Keratinocyte (primary cell): ENCODE data around the gene PHF14. TPM values are rescaled to one million over a fixed set of nuclear protein-coding genes. Genes with fewer than 3 reads are reported as not detected.

ENCODE experiments used
- DNase-seq: peaks from one replicate; pipeline ENCODE4 v3.0.0-alpha.2; 2011; ENCODE audit warnings: low read depth, missing footprints, low spot score
- FAIRE-seq: peaks from 2 replicates; lab custom pipeline; 2011; peaks lifted over from hg19 to GRCh38; lab: Jason Lieb, UNC
- H2AFZ ChIP-seq: 2 replicates; pipeline ENCODE4 v1.6.0; 2012; ENCODE audit warnings: low read length, control low read depth, inconsistent platforms; ENCODE audit not compliant: control insufficient read depth
- H3K27ac ChIP-seq: 2 replicates; pipeline ENCODE4 v1.5.1; 2011; ENCODE audit warnings: low read length; ENCODE audit not compliant: control insufficient read depth, insufficient read depth
- H3K27me3 ChIP-seq: 3 replicates; pipeline ENCODE4 v1.6.0; 2011; ENCODE audit warnings: low read length; ENCODE audit not compliant: control insufficient read depth, insufficient read depth; ENCODE audit errors: extremely low read depth
- H3K36me3 ChIP-seq, 2 experiments: 2 replicates in 1 of 2; 3 replicates in 1 of 2; pipeline ENCODE4 v1.5.1; 2011; ENCODE audit warnings: low read length in 2 of 2, mild to moderate bottlenecking in 1 of 2; ENCODE audit not compliant: control insufficient read depth in 2 of 2, insufficient read depth in 2 of 2; ENCODE audit errors: extremely low read depth in 1 of 2
- H3K4me1 ChIP-seq: 3 replicates; pipeline ENCODE4 v1.5.1; 2011; ENCODE audit warnings: low read length; ENCODE audit not compliant: control insufficient read depth, insufficient read depth; ENCODE audit errors: extremely low read depth
- H3K4me2 ChIP-seq: 3 replicates; pipeline ENCODE4 v1.6.0; 2011; ENCODE audit warnings: low read depth, low read length; ENCODE audit not compliant: control insufficient read depth, insufficient read depth; ENCODE audit errors: extremely low read depth
- H3K4me3 ChIP-seq, 3 experiments: fragments of 200-600 bp in 1 of 3; sonication (generic) in 1 of 3; 2 replicates in 2 of 3; 3 replicates in 1 of 3; pipeline ENCODE4 v1.5.1; 2011 to 2016; ENCODE audit warnings: low read length in 3 of 3, mild to moderate bottlenecking in 3 of 3, control low read depth in 2 of 3, inconsistent platforms in 1 of 3, low read depth in 1 of 3, mixed read lengths in 1 of 3, mixed run types in 1 of 3, moderate library complexity in 1 of 3; ENCODE audit not compliant: control insufficient read depth in 2 of 3, insufficient read depth in 2 of 3; ENCODE audit errors: extremely low read depth in 1 of 3
- H3K79me2 ChIP-seq: 2 replicates; pipeline ENCODE4 v1.6.0; 2012; ENCODE audit warnings: low read length; ENCODE audit not compliant: control insufficient read depth, insufficient read depth
- H3K9ac ChIP-seq: 3 replicates; pipeline ENCODE4 v1.6.0; 2011; ENCODE audit warnings: low read length; ENCODE audit not compliant: control insufficient read depth, insufficient read depth; ENCODE audit errors: extremely low read depth
- H3K9me1 ChIP-seq: 3 replicates; pipeline ENCODE4 v1.6.0; 2011; ENCODE audit warnings: low read length; ENCODE audit not compliant: control insufficient read depth, insufficient read depth; ENCODE audit errors: extremely low read depth
- H3K9me3 ChIP-seq: 2 replicates; pipeline ENCODE4 v1.5.1; 2012; ENCODE audit warnings: low read depth, low read length; ENCODE audit not compliant: control insufficient read depth
- H4K20me1 ChIP-seq: 3 replicates; pipeline ENCODE4 v1.6.0; 2011; ENCODE audit warnings: low read length; ENCODE audit not compliant: control insufficient read depth, insufficient read depth; ENCODE audit errors: extremely low read depth
- CTCF ChIP-seq, 3 experiments: IDR thresholded peaks in 1 of 3; conservative IDR thresholded peaks in 1 of 3; optimal IDR thresholded peaks in 1 of 3; 2 replicates in 2 of 3; 3 replicates in 1 of 3; pipeline versions ENCODE3 to v1.5.1; 2011; ENCODE audit warnings: low read length in 3 of 3, mild to moderate bottlenecking in 3 of 3, moderate library complexity in 2 of 3, control low read depth in 1 of 3, inconsistent platforms in 1 of 3; ENCODE audit not compliant: insufficient read depth in 2 of 3; ENCODE audit errors: extremely low read depth in 1 of 3
- EZH2 ChIP-seq: IDR thresholded peaks from one replicate; pipeline ENCODE4 v1.6.1; 2012; ENCODE audit warnings: inconsistent platforms, mild to moderate bottlenecking, low read length, moderate library complexity
- dilution Hi-C: fragments of 300-500 bp; cut with MboI; formaldehyde crosslinking; loops from one replicate; pipeline ENCODE4 v1.7.0; 2020; ENCODE audit warnings: low sequenced_read_pairs; ENCODE audit not compliant: extremely low pct_ligation_motif_present
- polyA plus RNA-seq, 5 experiments: library from polyadenylated mRNA; depleted of rRNA in 3 of 5; stranded (reverse) in 3 of 5; stranded (forward) in 1 of 5; unstranded in 1 of 5; fragments of >200 nt; gene quantifications; 1 replicate in 1 of 5; 2 replicates in 3 of 5; 3 replicates in 1 of 5; pipeline versions ENCODE4 v1.2.1 to v1.2.3, GENCODE V29; 2011 to 2012; ENCODE audit warnings: missing spikeins in 2 of 5, low read depth in 1 of 5, low replicate concordance in 1 of 5

Gene PHF14
- polyA plus RNA-seq, 1 donor (not counting 4 experiments of a cell fraction or from before 2014, with no cell fraction given), result 16.9 TPM

GRCh38 chr7:11035661-11036060 is 62.0 kb downstream of the PHF14 start:
- no peak for FAIRE-seq
- H3K9ac ChIP-seq, result no peak overlapping the region
- dilution Hi-C loops, result no loop called here
- DNase-seq, result no peak
- H2AFZ ChIP-seq, result no peak overlapping the region
- H3K4me3 ChIP-seq, result no peak overlapping the region
- TF ChIP-seq EZH2, result no peak
- TF ChIP-seq CTCF (optimal IDR thresholded peaks at IDR 0.05 in 1 of 3, IDR thresholded peaks at IDR 0.05 in 1 of 3, conservative IDR thresholded peaks at IDR 0.05 in 1 of 3; ENCODE audit: extremely low read depth in 1 of 3, insufficient read depth in 2 of 3, low read length in 3 of 3), result no peak
- H3K4me1 ChIP-seq, result no peaks in the 10 kb centered on the region
- no peaks in the 10 kb centered on the region for H3K9me1 ChIP-seq
- H3K27me3 ChIP-seq, result no peaks in the 10 kb centered on the region
- H3K4me2 ChIP-seq, result no peak overlapping the region
- H3K36me3 ChIP-seq, result peaks cover 0 to 3% of the 10 kb centered on the region in 2 experiments
- H3K9me3 ChIP-seq, result no peaks in the 10 kb centered on the region
- H3K27ac ChIP-seq, result no peak overlapping the region
- no peaks in the 10 kb centered on the region for H3K79me2 ChIP-seq
- no peaks in the 10 kb centered on the region for H4K20me1 ChIP-seq

- no peaks in the 10 kb centered on the region for H4K20me1 ChIP-seq
- dilution Hi-C loops, result no loop called here
- no peak overlapping the region for H3K27ac ChIP-seq
- no peak overlapping the region for H2AFZ ChIP-seq
- H3K4me2 ChIP-seq, result no peak overlapping the region
- no peaks in the 10 kb centered on the region for H3K79me2 ChIP-seq
- no peaks in the 10 kb centered on the region for H3K4me1 ChIP-seq
- H3K27me3 ChIP-seq, result no peaks in the 10 kb centered on the region
- H3K4me3 ChIP-seq, result no peak overlapping the region
- no peak for TF ChIP-seq EZH2
- H3K9ac ChIP-seq, result no peak overlapping the region
- no peaks in the 10 kb centered on the region for H3K9me3 ChIP-seq
- no peak for FAIRE-seq
- H3K36me3 ChIP-seq, result peaks cover 0 to 3% of the 10 kb centered on the region in 2 experiments
- no peaks in the 10 kb centered on the region for H3K9me1 ChIP-seq
- DNase-seq, result no peak
Measured at GRCh38 chr7:11039974-11040373, 66.3 kb downstream of the PHF14 start.

GRCh38 chr7:11054033-11054432 is 80.4 kb downstream of the PHF14 start:
- no peak for FAIRE-seq
- H3K36me3 ChIP-seq, result no peaks in the 10 kb centered on the region
- no peaks in the 10 kb centered on the region for H3K79me2 ChIP-seq
- no peaks in the 10 kb centered on the region for H3K9me1 ChIP-seq
- H3K4me1 ChIP-seq, result peaks cover 3% of the 10 kb centered on the region
- H3K9ac ChIP-seq, result no peak overlapping the region
- dilution Hi-C loops, result no loop called here
- H3K4me3 ChIP-seq, result no peak overlapping the region
- H3K9me3 ChIP-seq, result no peaks in the 10 kb centered on the region
- no peaks in the 10 kb centered on the region for H3K27me3 ChIP-seq
- no peak for DNase-seq
- no peak overlapping the region for H3K27ac ChIP-seq
- no peak for TF ChIP-seq CTCF (optimal IDR thresholded peaks at IDR 0.05 in 1 of 3, IDR thresholded peaks at IDR 0.05 in 1 of 3, conservative IDR thresholded peaks at IDR 0.05 in 1 of 3; ENCODE audit: extremely low read depth in 1 of 3, insufficient read depth in 2 of 3, low read length in 3 of 3)
- no peak for TF ChIP-seq EZH2
- no peak overlapping the region for H2AFZ ChIP-seq
- H4K20me1 ChIP-seq, result no peaks in the 10 kb centered on the region
- no peak overlapping the region for H3K4me2 ChIP-seq
